Caco-2 (cell line): Measurements from ENCODE around the gene BEND5. TPM values are rescaled to one million over a fixed set of nuclear protein-coding genes. Genes with fewer than 3 reads are reported as not detected.

Source experiments
- BruUV-seq: library from RNA; stranded (reverse); fragments of 400-500 nt; replicated peaks from 2 replicates; lab custom pipeline; 2021; lab: Mats Ljungman, UMichigan
- CTCF ChIA-PET: fragments of 300-600 bp; sonication (Branson Sonifier 250); formaldehyde crosslinking; loops from one replicate; lab custom pipeline; 2022; ENCODE audit warnings: antibody characterized with exemption; lab: Charles Lee
- POLR2A ChIA-PET: fragments of 300-600 bp; sonication (Branson Sonifier 250); formaldehyde crosslinking; loops from one replicate; lab custom pipeline; 2022; ENCODE audit warnings: antibody characterized with exemption; lab: Charles Lee
- DNase-seq, 2 experiments: peaks; one replicate each; pipeline versions ENCODE4 v3.0.0 to v3.0.0-alpha.2; 2020 to 2022
- H3K27me3 ChIP-seq: replicated peaks from 2 replicates; pipeline ENCODE4 v1.6.0; 2011; ENCODE audit warnings: low read length; ENCODE audit not compliant: control insufficient read depth, insufficient read depth
- H3K36me3 ChIP-seq: 2 replicates; pipeline ENCODE4 v1.5.1; 2011; ENCODE audit warnings: low read length; ENCODE audit not compliant: control insufficient read depth, insufficient read depth
- H3K4me1 ChIP-seq: fragments of 250-450 bp; sonication (Bioruptor Pico); 2 replicates; pipeline ENCODE4 v1.5.1; 2020; ENCODE audit warnings: mild to moderate bottlenecking
- H3K4me3 ChIP-seq: 2 replicates; pipeline ENCODE4 v1.5.1; 2011; ENCODE audit warnings: low read depth, mild to moderate bottlenecking, control low read depth, low read length
- H3K9me3 ChIP-seq: fragments of 250-450 bp; sonication (Bioruptor Pico); 2 replicates; pipeline ENCODE4 v1.5.1; 2020; ENCODE audit warnings: mild to moderate bottlenecking, moderate library complexity
- H3K27ac Mint-ChIP-seq: one replicate; pipeline ENCODE4 v1.8.0; 2022; ENCODE audit warnings: mixed read lengths; ENCODE audit not compliant: unreplicated experiment
- H3K27me3 Mint-ChIP-seq: one replicate; pipeline ENCODE4 v1.8.0; 2022; ENCODE audit warnings: mixed read lengths; ENCODE audit not compliant: insufficient read depth, unreplicated experiment
- H3K36me3 Mint-ChIP-seq: one replicate; pipeline ENCODE4 v1.8.0; 2022; ENCODE audit warnings: mild to moderate bottlenecking, mixed read lengths; ENCODE audit not compliant: insufficient read depth, unreplicated experiment
- H3K4me1 Mint-ChIP-seq: one replicate; pipeline ENCODE4 v1.8.0; 2022; ENCODE audit warnings: low read depth, mixed read lengths; ENCODE audit not compliant: unreplicated experiment
- H3K4me3 Mint-ChIP-seq: one replicate; pipeline ENCODE4 v1.8.0; 2022; ENCODE audit warnings: mild to moderate bottlenecking, moderate library complexity, mixed read lengths; ENCODE audit not compliant: unreplicated experiment
- H3K9me3 Mint-ChIP-seq: one replicate; pipeline ENCODE4 v1.8.0; 2022; ENCODE audit warnings: mixed read lengths; ENCODE audit not compliant: unreplicated experiment
- CTCF ChIP-seq, 2 experiments: fragments of 200-600 bp in 1 of 2; IDR thresholded peaks; 1 replicate in 1 of 2; 2 replicates in 1 of 2; pipeline versions ENCODE4 v1.5.1 to v1.8.0; 2011 to 2022; ENCODE audit warnings: antibody characterized with exemption in 1 of 2, control low read depth in 1 of 2, inconsistent platforms in 1 of 2, low read depth in 1 of 2, low read length in 1 of 2, mild to moderate bottlenecking in 1 of 2, moderate library complexity in 1 of 2; ENCODE audit not compliant: insufficient read depth in 1 of 2, severe bottlenecking in 1 of 2, unreplicated experiment in 1 of 2
- intact Hi-C: fragments of 100-400 bp; cut with micrococcal nuclease; formaldehyde crosslinking; loops from one replicate; pipeline ENCODE4 v1.10.0; 2022; ENCODE audit not compliant: unreplicated experiment
- total RNA-seq: library from RNA; stranded (reverse); gene quantifications from 2 replicates; pipeline ENCODE4 v1.2.3, GENCODE V29; 2022

Gene BEND5
- total RNA-seq, 1 experiment from 2014 or later: 0.57 TPM

GRCh38 chr1:48749068-48749467 is 27.6 kb downstream of the BEND5 start:
- H3K9me3 ChIP-seq: no peaks in the 10 kb centered on the region
- peaks cover 28% of the 10 kb centered on the region for H3K4me1 ChIP-seq
- Mint-ChIP-seq H3K36me3 (peaks cover 5% of the 10 kb centered on the region), H3K27me3 (no peaks in the 10 kb centered on the region), H3K4me3 (no peak overlapping the region), H3K4me1 (peaks cover 14% of the 10 kb centered on the region), H3K9me3 (no peaks in the 10 kb centered on the region), H3K27ac (no peak overlapping the region)
- intact Hi-C loops: no loop called here
- no peaks in the 10 kb centered on the region for H3K36me3 ChIP-seq
- no peak for DNase-seq
- POLR2A ChIA-PET: no interaction called here
- H3K4me3 ChIP-seq: no peak overlapping the region
- TF ChIP-seq CTCF (IDR thresholded peaks at IDR 0.05; ENCODE audit: insufficient read depth in 1 of 2, low read depth in 1 of 2, low read length in 1 of 2, severe bottlenecking in 1 of 2, unreplicated experiment in 1 of 2): no peak
- no peaks in the 10 kb centered on the region for H3K27me3 ChIP-seq
- CTCF ChIA-PET: no interaction called here
- no TSS peak for BruUV-seq

GRCh38 chr1:48746906-48747305 is 29.8 kb downstream of the BEND5 start:
- no peaks in the 10 kb centered on the region for H3K36me3 ChIP-seq

GRCh38 chr1:48744032-48744431 is 32.7 kb downstream of the BEND5 start:
- H3K27me3 Mint-ChIP-seq: no peaks in the 10 kb centered on the region
- Histone ChIP-seq H3K27me3 (no peaks in the 10 kb centered on the region), H3K36me3 (no peaks in the 10 kb centered on the region), H3K9me3 (no peaks in the 10 kb centered on the region), H3K4me3 (no peak overlapping the region), H3K4me1 (0 out of 2 replicates have a peak, but pooled peaks cover 9% of the 10 kb centered on the region)
- no peak for TF ChIP-seq CTCF (IDR thresholded peaks at IDR 0.05; ENCODE audit: insufficient read depth in 1 of 2, low read depth in 1 of 2, low read length in 1 of 2, severe bottlenecking in 1 of 2, unreplicated experiment in 1 of 2)
- BruUV-seq: no TSS peak
- H3K36me3 Mint-ChIP-seq: peaks cover 5% of the 10 kb centered on the region
- DNase-seq: peak in 1 of 2 experiments; percentile 22
- CTCF ChIA-PET: interaction anchor here (0.7 to 1.8 kb wide), 2 partner anchors 20 to 73 kb away, joined by 3 to 6 read pairs; no protein-coding TSS in a partner anchor
- H3K27ac Mint-ChIP-seq: no peak overlapping the region
- peaks cover 8% of the 10 kb centered on the region for H3K4me1 Mint-ChIP-seq
- H3K9me3 Mint-ChIP-seq: no peaks in the 10 kb centered on the region
- H3K4me3 Mint-ChIP-seq: no peak overlapping the region
- POLR2A ChIA-PET: no interaction called here
- intact Hi-C loops: loop anchor here (1.0 kb wide), 1 partner anchor 9 kb away; no protein-coding TSS in a partner anchor

More at GRCh38 chr1:48746906-48747305, 29.8 kb downstream of the BEND5 start:
- ChIA-PET POLR2A (no interaction called here), CTCF (no interaction called here)
- no peak overlapping the region for H3K27ac Mint-ChIP-seq
- Histone ChIP-seq H3K27me3 (no peaks in the 10 kb centered on the region), H3K4me3 (no peak overlapping the region), H3K9me3 (no peaks in the 10 kb centered on the region), H3K4me1 (peaks cover 13% of the 10 kb centered on the region; the same call in 1 of the 2 replicates)
- no peak for TF ChIP-seq CTCF (IDR thresholded peaks at IDR 0.05; ENCODE audit: insufficient read depth in 1 of 2, low read depth in 1 of 2, low read length in 1 of 2, severe bottlenecking in 1 of 2, unreplicated experiment in 1 of 2)
- peaks cover 8% of the 10 kb centered on the region for H3K4me1 Mint-ChIP-seq
- BruUV-seq: no TSS peak
- no peaks in the 10 kb centered on the region for H3K9me3 Mint-ChIP-seq
- no peaks in the 10 kb centered on the region for H3K27me3 Mint-ChIP-seq
- no peak for DNase-seq
- no peak overlapping the region for H3K4me3 Mint-ChIP-seq
- peaks cover 5% of the 10 kb centered on the region for H3K36me3 Mint-ChIP-seq
- intact Hi-C loops: no loop called here
